Mesothelial cell of epicardium (in vitro differentiated cells): Measurements from ENCODE around the gene KDM2A. TPM values are rescaled to one million over a fixed set of nuclear protein-coding genes. Genes with fewer than 3 reads are reported as not detected.

Experiments
- DNase-seq, 2 experiments: peaks; one replicate each; pipeline ENCODE4 v3.0.0; 2021; ENCODE audit warnings: low spot score in 2 of 2; ENCODE audit not compliant: unreplicated experiment in 2 of 2
- H3K27ac Mint-ChIP-seq: 2 replicates; pipeline ENCODE4 v1.8.0; 2021; ENCODE audit warnings: mixed read lengths
- H3K27me3 Mint-ChIP-seq: 2 replicates; pipeline ENCODE4 v1.8.0; 2021; ENCODE audit warnings: low read depth, mixed read lengths
- H3K36me3 Mint-ChIP-seq: 2 replicates; pipeline ENCODE4 v1.8.0; 2021; ENCODE audit warnings: mixed read lengths
- H3K4me1 Mint-ChIP-seq: 2 replicates; pipeline ENCODE4 v1.8.0; 2021; ENCODE audit warnings: mixed read lengths
- H3K4me3 Mint-ChIP-seq: 2 replicates; pipeline ENCODE4 v1.8.0; 2021; ENCODE audit warnings: mild to moderate bottlenecking, moderate library complexity, mixed read lengths
- H3K9me3 Mint-ChIP-seq: 2 replicates; pipeline ENCODE4 v1.8.0; 2021; ENCODE audit warnings: mixed read lengths
- CTCF ChIP-seq: fragments of 200-600 bp; sonication (generic); IDR thresholded peaks from one replicate; pipeline ENCODE4 v1.5.0; 2021; ENCODE audit warnings: antibody characterized with exemption; ENCODE audit not compliant: unreplicated experiment
- total RNA-seq: library from RNA; stranded (reverse); gene quantifications from 3 replicates; pipeline ENCODE4 v1.2.1, GENCODE V29; 2021

Gene KDM2A
- total RNA-seq, 1 donor from 2014 or later: 142 TPM

- no peaks in the 10 kb centered on the region for H3K27me3 Mint-ChIP-seq
- TF ChIP-seq CTCF: no peak
- H3K9me3 Mint-ChIP-seq: peaks cover 14% of the 10 kb centered on the region
- no peak overlapping the region for H3K4me3 Mint-ChIP-seq
- DNase-seq: no peak
- peaks cover 18% of the 10 kb centered on the region for H3K4me1 Mint-ChIP-seq
- peak overlapping the region; percentile 11 for H3K27ac Mint-ChIP-seq
- H3K36me3 Mint-ChIP-seq: peaks cover 32% of the 10 kb centered on the region
Observed at GRCh38 chr11:67292671-67293070, 173.6 kb downstream of the KDM2A start.

- Mint-ChIP-seq H3K27ac (no peak overlapping the region), H3K4me1 (peaks cover 14% of the 10 kb centered on the region), H3K36me3 (peaks cover 35% of the 10 kb centered on the region), H3K4me3 (no peak overlapping the region), H3K9me3 (peaks cover 14% of the 10 kb centered on the region), H3K27me3 (no peaks in the 10 kb centered on the region)
- no peak for DNase-seq
- no peak for TF ChIP-seq CTCF
Observed at GRCh38 chr11:67293090-67293489, 174.0 kb downstream of the KDM2A start.

GRCh38 chr11:67295846-67296245 is 176.8 kb downstream of the KDM2A start:
- H3K36me3 Mint-ChIP-seq: peaks cover 50% of the 10 kb centered on the region
- H3K4me1 Mint-ChIP-seq: peaks cover 8% of the 10 kb centered on the region
- H3K27me3 Mint-ChIP-seq: no peaks in the 10 kb centered on the region
- peaks cover 14% of the 10 kb centered on the region for H3K9me3 Mint-ChIP-seq
- DNase-seq: no peak
- H3K4me3 Mint-ChIP-seq: no peak overlapping the region
- no peak overlapping the region for H3K27ac Mint-ChIP-seq
- TF ChIP-seq CTCF: no peak

- peaks cover 14% of the 10 kb centered on the region for H3K9me3 Mint-ChIP-seq
- peaks cover 40% of the 10 kb centered on the region for H3K36me3 Mint-ChIP-seq
- H3K27ac Mint-ChIP-seq: no peak overlapping the region
Observed at GRCh38 chr11:67298786-67299185, 179.7 kb downstream of the KDM2A start.

GRCh38 chr11:67299471-67300191 is 180.6 kb downstream of the KDM2A start:
- DNase-seq: no peak
- Mint-ChIP-seq H3K4me3 (no peak overlapping the region), H3K9me3 (peaks cover 14% of the 10 kb centered on the region), H3K27me3 (no peaks in the 10 kb centered on the region), H3K27ac (no peak overlapping the region), H3K36me3 (peaks cover 36% of the 10 kb centered on the region), H3K4me1 (peaks cover 15% of the 10 kb centered on the region)
- no peak for TF ChIP-seq CTCF

More at GRCh38 chr11:67298786-67299185, 179.7 kb downstream of the KDM2A start:
- no peak for TF ChIP-seq CTCF
- no peak for DNase-seq
- no peak overlapping the region for H3K4me3 Mint-ChIP-seq
- H3K27me3 Mint-ChIP-seq: no peaks in the 10 kb centered on the region
- peaks cover 9% of the 10 kb centered on the region for H3K4me1 Mint-ChIP-seq
